Breast epithelium (tissue), 4 donors: ENCODE data around the gene ELP5. TPM values are rescaled to one million over a fixed set of nuclear protein-coding genes. Genes with fewer than 3 reads are reported as not detected.
A peak's percentile ranks its signal among the peaks of the same experiment; 100 is the strongest.

Experiments
- DNase-seq, 2 donors: peaks; one replicate each; pipeline ENCODE4 v3.0.0-alpha.2; 2019; ENCODE audit warnings: low spot score in 2 of 2
- H3K27ac ChIP-seq, 2 donors: fragments of 200-600 bp; sonication (generic) in 1 of 2; one replicate each; pipeline ENCODE4 v1.5.1; 2016 to 2019; ENCODE audit warnings: mild to moderate bottlenecking in 1 of 2
- H3K27me3 ChIP-seq, 2 donors: fragments of 200-600 bp; sonication (generic) in 1 of 2; one replicate each; pipeline versions ENCODE4 v1.5.1 to v1.6.0; 2017 to 2019; ENCODE audit warnings: control low read depth in 1 of 2, mild to moderate bottlenecking in 1 of 2
- H3K36me3 ChIP-seq: fragments of 200-600 bp; one replicate; pipeline ENCODE4 v1.5.1; 2019
- H3K4me1 ChIP-seq, 2 donors: fragments of 200-600 bp; sonication (generic); one replicate each; pipeline ENCODE4 v1.5.1; 2016 to 2019; ENCODE audit warnings: control low read depth in 1 of 2
- H3K4me3 ChIP-seq, 3 donors: fragments of 200-600 bp; sonication (generic); 1 replicate in 2 of 3; 2 replicates in 1 of 3; pipeline ENCODE4 v1.5.1; 2016 to 2019; ENCODE audit warnings: mild to moderate bottlenecking in 3 of 3, moderate library complexity in 2 of 3
- H3K9me3 ChIP-seq, 2 donors: fragments of 200-600 bp; sonication (generic) in 1 of 2; one replicate each; pipeline ENCODE4 v1.5.1; 2016 to 2019; ENCODE audit warnings: control low read depth in 1 of 2
- CTCF ChIP-seq, 3 donors: fragments of 450-650 bp; IDR thresholded peaks; one replicate each; pipeline ENCODE4 v1.5.1; 2016 to 2017; ENCODE audit warnings: antibody characterized with exemption in 3 of 3, mild to moderate bottlenecking in 3 of 3, moderate library complexity in 3 of 3
- POLR2A ChIP-seq: fragments of 450-650 bp; IDR thresholded peaks from one replicate; pipeline ENCODE4 v1.6.1; 2016; ENCODE audit warnings: antibody characterized with exemption, mild to moderate bottlenecking, moderate library complexity
- POLR2AphosphoS5 ChIP-seq, 3 donors: sonication (generic); formaldehyde crosslinking; IDR thresholded peaks; one replicate each; pipeline ENCODE4 v1.6.1; 2017; ENCODE audit warnings: antibody characterized with exemption in 3 of 3
- intact Hi-C: fragments of 100-400 bp; cut with DNase I; formaldehyde crosslinking; loops from one replicate; pipeline ENCODE4 v1.15.1; 2023; ENCODE audit warnings: low total_unique reads
- total RNA-seq, 3 donors: library from RNA; depleted of rRNA; stranded (reverse); fragments of >200 nt; gene quantifications; one replicate each; pipeline ENCODE4 v1.1.0, GENCODE V29; 2016

ELP5 gene
- total RNA-seq, 3 donors from 2014 or later = 26.9 to 36.7 (median 30.6) TPM

DNA sequence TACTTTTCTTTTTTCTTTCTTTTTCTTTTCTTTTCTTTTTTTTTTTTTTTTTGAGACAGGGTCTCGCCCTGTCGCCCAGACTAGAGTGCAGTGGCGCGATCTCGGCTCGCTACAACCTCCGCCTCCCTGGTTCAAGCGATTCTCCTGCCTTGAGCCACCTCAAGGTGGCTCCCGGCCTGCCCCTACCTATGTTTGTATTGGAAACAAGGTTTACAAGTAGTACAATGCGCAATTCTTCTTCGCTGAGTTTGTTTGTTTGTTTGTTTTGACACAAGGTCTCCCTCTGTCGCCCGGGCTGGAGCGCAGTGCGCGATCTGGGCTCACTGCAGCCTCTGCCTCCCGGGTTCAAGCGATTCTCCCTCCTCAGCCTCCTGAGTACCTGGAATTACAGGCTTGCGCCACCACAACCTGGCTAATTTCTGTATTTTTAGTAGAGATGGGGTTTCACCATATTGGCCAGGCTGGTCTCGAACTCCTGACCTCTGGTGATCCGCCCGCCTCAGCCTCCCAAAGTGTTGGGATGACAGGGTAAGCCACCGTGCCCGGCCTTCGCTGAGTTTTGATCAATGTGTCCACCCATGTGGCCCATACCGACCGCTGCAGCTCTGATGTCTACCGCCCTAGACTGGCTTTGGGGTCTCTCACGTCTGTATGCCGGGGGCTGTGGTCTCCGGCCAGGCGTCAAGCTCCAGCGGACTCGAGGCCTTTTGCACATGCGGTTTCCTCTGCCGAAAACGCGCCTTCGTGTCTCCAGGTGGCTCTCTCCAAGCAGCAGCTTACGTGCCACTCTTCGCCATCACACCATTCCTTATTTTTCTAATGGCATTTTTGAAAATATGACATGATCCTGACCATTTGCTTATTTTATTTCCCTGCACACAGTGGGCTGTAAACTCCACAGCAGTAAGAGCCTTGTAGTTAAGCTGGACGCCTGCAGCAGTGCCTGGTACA lies 43.5 kb downstream of the ELP5 start:
- no peaks in the 10 kb centered on the region for H3K27me3 ChIP-seq
- TF ChIP-seq CTCF (IDR thresholded peaks at IDR 0.05) (peak in 1 of 3 donors; percentile 17), POLR2A (no peak)
- no peaks in the 10 kb centered on the region for H3K36me3 ChIP-seq
- H3K4me1 ChIP-seq = peaks cover 4% of the 10 kb centered on the region in 2 donors
- peak overlapping the region; percentile 26 to 29 for H3K27ac ChIP-seq
- no peak for DNase-seq
- intact Hi-C loops = loop anchor here (2.0 kb wide), 1 partner anchor 15 kb away; the partner anchor contains the start of gene SLC2A4
- peak overlapping the region in 2 of 3 donors; percentile 46 to 58 for H3K4me3 ChIP-seq
- no peaks in the 10 kb centered on the region for H3K9me3 ChIP-seq

DNA sequence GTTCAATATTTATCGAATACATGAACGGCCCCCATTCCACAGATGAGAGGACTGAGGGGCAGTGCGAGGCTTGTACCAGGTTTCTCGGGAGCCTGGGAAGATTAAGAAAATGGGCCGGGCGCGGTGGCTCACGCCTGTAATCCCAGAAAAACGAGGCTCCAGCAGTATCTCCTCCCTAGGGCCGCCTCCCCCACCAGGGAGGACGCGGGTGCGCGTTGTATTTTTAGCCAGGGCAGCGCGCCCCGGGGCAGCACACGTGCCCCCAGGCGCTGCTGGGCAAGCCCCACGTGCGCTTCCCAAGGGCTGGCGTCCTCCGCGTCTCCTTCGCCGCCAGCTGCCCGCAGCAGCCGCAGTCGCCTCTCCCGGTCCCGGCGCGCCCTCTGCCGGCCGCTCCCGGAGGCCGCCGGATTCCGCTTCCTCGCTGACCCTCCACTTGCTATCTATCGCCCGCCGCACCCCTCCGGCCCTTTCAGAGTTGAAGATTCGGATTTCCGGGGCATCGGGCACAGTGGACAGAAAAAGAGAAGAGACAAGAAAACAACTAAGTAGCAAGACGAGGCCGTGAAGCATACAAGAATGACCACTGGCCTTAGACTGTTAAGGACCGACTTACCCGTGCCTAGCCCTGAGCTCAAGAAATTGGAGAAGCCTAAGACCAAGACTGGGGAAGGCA lies 44.3 kb downstream of the ELP5 start:
- DNase-seq = peak; percentile 63 to 75
- TF ChIP-seq POLR2A = no peak
- peak; percentile 72 to 96 (median 91) for TF ChIP-seq CTCF (IDR thresholded peaks at IDR 0.05)
- peak; percentile 15 to 59 (median 40) for TF ChIP-seq POLR2AphosphoS5 (IDR thresholded peaks at IDR 0.05)
- Histone ChIP-seq H3K9me3 (no peaks in the 10 kb centered on the region), H3K4me1 (peaks cover 4% of the 10 kb centered on the region in 2 donors), H3K4me3 (peak overlapping the region in 2 of 3 donors; percentile 34 to 54), H3K27me3 (no peaks in the 10 kb centered on the region), H3K27ac (peak overlapping the region; percentile 12 to 26), H3K36me3 (no peaks in the 10 kb centered on the region)
- intact Hi-C loops = no loop called here

DNA sequence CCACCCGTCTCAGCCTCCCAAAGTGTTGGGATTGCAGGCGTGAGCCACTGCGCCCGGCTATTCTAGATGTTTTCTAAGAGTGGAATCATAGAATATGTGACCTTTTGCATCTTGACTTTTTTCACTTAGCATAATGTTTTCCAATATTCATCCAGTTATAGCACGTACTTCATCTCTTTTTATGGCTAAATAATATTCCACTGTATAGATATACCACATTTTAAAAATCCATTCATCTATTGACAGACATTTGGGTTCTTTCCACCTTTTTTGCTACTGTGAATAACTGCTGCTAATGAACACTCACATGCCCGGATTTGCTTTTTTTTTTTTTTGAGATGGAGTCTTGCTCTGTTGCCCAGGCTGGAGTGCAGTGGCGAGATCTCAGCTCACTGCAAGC lies 52.2 kb downstream of the ELP5 start:
- DNase-seq = no peak
- no peak overlapping the region for H3K4me3 ChIP-seq
- intact Hi-C loops = no loop called here
- TF ChIP-seq POLR2A (no peak), CTCF (IDR thresholded peaks at IDR 0.05) (no peak), POLR2AphosphoS5 (IDR thresholded peaks at IDR 0.05) (no peak)
- no peaks in the 10 kb centered on the region for H3K36me3 ChIP-seq
- H3K27ac ChIP-seq = no peak overlapping the region
- H3K9me3 ChIP-seq = no peaks in the 10 kb centered on the region
- H3K4me1 ChIP-seq = peaks cover 0 to 5% of the 10 kb centered on the region in 2 donors
- H3K27me3 ChIP-seq = no peaks in the 10 kb centered on the region

DNA sequence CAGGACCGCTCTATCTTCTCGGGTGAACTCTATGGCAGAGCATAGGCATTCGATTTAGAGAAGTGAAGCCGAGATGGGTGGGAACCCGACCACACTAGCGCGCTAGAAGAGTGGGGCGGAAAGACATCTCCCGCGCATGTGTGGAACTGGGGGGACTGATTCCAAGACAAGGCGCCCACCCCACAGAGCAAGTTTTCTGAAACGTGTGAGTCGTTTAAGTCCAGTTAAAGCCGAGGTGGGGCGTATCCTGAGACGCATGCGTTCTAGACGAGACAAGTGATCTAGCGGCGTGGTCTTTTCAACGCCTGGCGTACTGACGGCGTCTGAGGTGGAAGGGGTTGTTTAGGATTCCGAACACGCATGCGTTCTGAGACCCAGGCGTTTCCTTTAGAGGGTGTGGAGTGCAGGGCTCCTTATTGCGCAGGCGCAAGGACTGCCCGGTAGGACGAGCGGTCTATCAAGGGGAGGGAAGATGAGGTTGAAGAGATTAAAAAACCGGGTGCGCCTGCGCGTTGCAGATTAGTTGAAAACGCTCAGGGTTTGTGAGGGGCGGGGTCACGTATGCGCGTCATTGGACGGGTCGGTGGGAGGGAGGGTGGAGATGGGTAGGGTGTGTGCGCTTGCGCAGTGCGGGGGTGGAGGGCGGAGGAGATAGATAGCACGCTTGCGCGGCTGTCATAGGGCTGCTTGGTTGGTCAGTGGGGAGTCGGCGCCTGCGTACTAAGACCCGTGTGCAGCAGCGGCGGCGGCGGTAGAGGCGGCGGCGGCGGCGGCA lies 55.1 kb downstream of the ELP5 start, which contains the start of gene EIF5A:
Gene EIF5A (plus strand): TSS at position 718 of the 775 bp plus-strand sequence. CDS start 2,008 bp downstream, outside the sequence.
- Histone ChIP-seq H3K36me3 (no peaks in the 10 kb centered on the region), H3K4me3 (peak within 1 kb of the TSS; percentile 81 to 98 (median 98)), H3K4me1 (peaks cover 5 to 19% of the 10 kb centered on the region in 2 donors), H3K9me3 (no peaks in the 10 kb centered on the region), H3K27me3 (no peaks in the 10 kb centered on the region), H3K27ac (peak within 1 kb of the TSS; percentile 98 to 99)
- peak; percentile 99 to 100 for DNase-seq
- intact Hi-C loops = loop anchor here (2.0 to 5.0 kb wide), 2 partner anchors 44 to 250 kb away; partner anchors contain the start of genes CLDN7 and TNFSF13
- peak; percentile 64 for TF ChIP-seq POLR2A
- peak; percentile 72 to 87 (median 78) for TF ChIP-seq POLR2AphosphoS5 (IDR thresholded peaks at IDR 0.05)
- no peak for TF ChIP-seq CTCF (IDR thresholded peaks at IDR 0.05)
